ENCODE results near the gene TAS1R2. TPM values are rescaled to one million over a fixed set of nuclear protein-coding genes. Genes with fewer than 3 reads are reported as not detected.
"Not testable (repeated sequence)": the region's sequence is repeated elsewhere in the genome, so short reads cannot be mapped to it uniquely, and the experiment has no call there.

Gene TAS1R2
- total and polyA plus RNA-seq, 3 experiments from 2014 or later, result not detected

- H3K27me3 ChIP-seq (ENCODE audit: insufficient read depth, low read length, poor library complexity, severe bottlenecking), result no peaks in the 10 kb centered on the region
- Mint-ChIP-seq H3K36me3 (peaks cover 0 to 11% (median 0%) of the 10 kb centered on the region in 3 donors), H3K9me3 (no peaks in the 10 kb centered on the region), H3K27me3 (no peaks in the 10 kb centered on the region), H3K27ac (peak overlapping the region; percentile 36 to 94 (median 84)), H3K4me1 (peaks cover 20 to 25% (median 22%) of the 10 kb centered on the region in 3 donors), H3K4me3 (peak overlapping the region; percentile 85 to 98 (median 90))
- no peak for DNase-seq
- peaks cover 25% of the 10 kb centered on the region for H3K4me1 ChIP-seq (ENCODE audit: insufficient read depth, low read length)
- no peaks in the 10 kb centered on the region for H3K36me3 ChIP-seq (ENCODE audit: insufficient read depth, low read length)
- H3K9me3 ChIP-seq (ENCODE audit: low read length), result no peaks in the 10 kb centered on the region
- H3K4me3 ChIP-seq (ENCODE audit: low read length), result peak overlapping the region; percentile 83
- peak overlapping the region; percentile 77 for H3K27ac ChIP-seq (ENCODE audit: low read depth, low read length)
- POLR2A ChIA-PET, result interaction anchor here (0.6 to 2.0 kb wide), 3 partner anchors 13 to 71 kb away, joined by 3 to 11 read pairs (median 7); partner anchors contain the start of gene IFFO2
- CTCF ChIA-PET, result interaction anchor here (0.8 to 5.2 kb wide), 4 partner anchors 12 to 72 kb away, joined by 3 to 28 read pairs (median 4); no protein-coding TSS in a partner anchor
Observed at GRCh38 chr1:18901147-18901951, 41.9 kb upstream of the TAS1R2 start.

- Histone ChIP-seq H3K4me3 (ENCODE audit: low read length) (no peak overlapping the region), H3K36me3 (ENCODE audit: insufficient read depth, low read length) (no peaks in the 10 kb centered on the region), H3K27ac (ENCODE audit: low read depth, low read length) (no peak overlapping the region), H3K4me1 (ENCODE audit: insufficient read depth, low read length) (peaks cover 25% of the 10 kb centered on the region), H3K27me3 (ENCODE audit: insufficient read depth, low read length, poor library complexity, severe bottlenecking) (no peaks in the 10 kb centered on the region), H3K9me3 (ENCODE audit: low read length) (no peaks in the 10 kb centered on the region)
- peaks cover 20 to 25% (median 22%) of the 10 kb centered on the region in 3 donors for H3K4me1 Mint-ChIP-seq
- ChIA-PET POLR2A (no interaction called here), CTCF (interaction anchor here (0.9 to 1.4 kb wide), 3 partner anchors 16 to 73 kb away, joined by 3 to 4 read pairs (median 3); no protein-coding TSS in a partner anchor)
- H3K9me3 Mint-ChIP-seq, result no peaks in the 10 kb centered on the region
- peaks cover 0 to 2% (median 0%) of the 10 kb centered on the region in 3 donors for H3K36me3 Mint-ChIP-seq
- H3K27ac Mint-ChIP-seq, result peak overlapping the region in 3 of 8 donors; percentile 23 to 58 (median 49)
- peak overlapping the region in 5 of 7 donors; percentile 10 to 91 (median 35) for H3K4me3 Mint-ChIP-seq
- no peaks in the 10 kb centered on the region for H3K27me3 Mint-ChIP-seq
- DNase-seq, result peak in 1 of 5 donors; percentile 26
Observed at GRCh38 chr1:18900303-18900841, 40.9 kb upstream of the TAS1R2 start.

DNA sequence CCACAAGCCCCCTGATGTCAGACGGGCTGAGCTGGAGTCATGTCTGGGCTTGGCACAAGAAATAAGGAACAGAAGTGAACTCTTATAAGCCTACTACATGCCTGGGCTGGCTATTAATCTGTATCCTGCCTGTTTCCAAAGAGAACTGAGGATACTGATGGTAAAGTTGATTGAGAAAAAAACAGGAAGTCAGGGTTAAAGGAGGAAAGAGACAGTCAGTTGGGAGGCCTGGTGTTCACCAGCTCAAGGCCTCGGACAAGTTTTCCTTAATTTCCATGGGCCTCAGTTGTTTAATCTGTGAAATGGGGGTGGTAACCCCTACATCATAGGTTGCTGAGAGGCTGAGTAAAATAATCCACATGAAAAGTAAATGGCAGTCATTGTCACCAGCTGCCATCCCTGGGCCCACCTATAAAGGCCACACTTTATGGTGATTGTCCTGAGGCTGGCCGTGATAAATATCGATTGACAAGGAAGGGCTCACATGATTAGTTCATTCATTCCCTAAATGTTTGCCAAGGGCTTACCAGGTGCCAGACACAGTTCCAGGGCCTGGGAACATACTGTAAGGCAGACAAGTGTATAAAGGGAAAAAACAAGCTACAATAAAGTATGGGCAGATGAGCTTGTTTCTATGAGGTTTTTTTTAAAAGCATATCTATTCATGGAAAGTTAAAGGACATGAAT, 40.0 kb upstream of the TAS1R2 start:
- no peak for DNase-seq
- ChIA-PET POLR2A (no interaction called here), CTCF (interaction anchor here (1.3 to 1.4 kb wide), 2 partner anchors 51 to 74 kb away, joined by 3 to 4 read pairs; no protein-coding TSS in a partner anchor)
- peak overlapping the region in 1 of 7 donors; percentile 91 for H3K4me3 Mint-ChIP-seq
- H3K27ac Mint-ChIP-seq, result no peak overlapping the region
- Histone ChIP-seq H3K4me1 (ENCODE audit: insufficient read depth, low read length) (peaks cover 25% of the 10 kb centered on the region), H3K4me3 (ENCODE audit: low read length) (no peak overlapping the region), H3K27me3 (ENCODE audit: insufficient read depth, low read length, poor library complexity, severe bottlenecking) (no peaks in the 10 kb centered on the region), H3K9me3 (ENCODE audit: low read length) (no peaks in the 10 kb centered on the region), H3K27ac (ENCODE audit: low read depth, low read length) (no peak overlapping the region), H3K36me3 (ENCODE audit: insufficient read depth, low read length) (no peaks in the 10 kb centered on the region)
- H3K27me3 Mint-ChIP-seq, result no peaks in the 10 kb centered on the region
- H3K9me3 Mint-ChIP-seq, result no peaks in the 10 kb centered on the region
- peaks cover 0 to 2% (median 0%) of the 10 kb centered on the region in 3 donors for H3K36me3 Mint-ChIP-seq
- peaks cover 20 to 25% (median 22%) of the 10 kb centered on the region in 3 donors for H3K4me1 Mint-ChIP-seq

DNA sequence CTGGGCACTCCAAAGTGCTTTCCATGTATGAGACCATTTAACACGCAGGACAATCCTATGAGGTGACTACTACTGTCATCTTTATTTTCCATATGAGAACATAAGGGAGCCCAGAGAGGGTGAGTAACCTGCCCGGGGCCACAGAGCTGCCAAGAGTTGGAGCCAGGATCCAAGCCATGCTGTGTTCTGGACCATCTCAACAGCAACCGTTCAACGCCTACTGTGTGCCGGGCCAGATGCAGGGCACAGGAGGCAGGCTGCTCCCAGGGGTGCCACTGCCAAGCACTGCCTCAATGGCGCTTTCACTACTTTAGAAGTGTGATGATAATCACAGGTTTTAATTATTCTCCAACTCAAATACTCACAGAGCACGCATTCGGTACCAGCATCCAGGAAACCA, 39.1 kb upstream of the TAS1R2 start:
- H3K4me3 Mint-ChIP-seq, result peak overlapping the region in 1 of 7 donors; percentile 41
- no peak overlapping the region for H3K27ac Mint-ChIP-seq
- ChIA-PET CTCF (no interaction called here), POLR2A (no interaction called here)
- H3K36me3 ChIP-seq (ENCODE audit: insufficient read depth, low read length), result no peaks in the 10 kb centered on the region
- H3K9me3 ChIP-seq (ENCODE audit: low read length), result no peaks in the 10 kb centered on the region
- H3K4me1 ChIP-seq (ENCODE audit: insufficient read depth, low read length), result peaks cover 25% of the 10 kb centered on the region
- H3K4me1 Mint-ChIP-seq, result peaks cover 16 to 18% (median 18%) of the 10 kb centered on the region in 3 donors
- no peak overlapping the region for H3K4me3 ChIP-seq (ENCODE audit: low read length)
- no peak overlapping the region for H3K27ac ChIP-seq (ENCODE audit: low read depth, low read length)
- no peaks in the 10 kb centered on the region for H3K9me3 Mint-ChIP-seq
- H3K36me3 Mint-ChIP-seq, result peaks cover 0 to 2% (median 0%) of the 10 kb centered on the region in 3 donors
- no peaks in the 10 kb centered on the region for H3K27me3 ChIP-seq (ENCODE audit: insufficient read depth, low read length, poor library complexity, severe bottlenecking)
- no peak for DNase-seq
- H3K27me3 Mint-ChIP-seq, result no peaks in the 10 kb centered on the region

DNA sequence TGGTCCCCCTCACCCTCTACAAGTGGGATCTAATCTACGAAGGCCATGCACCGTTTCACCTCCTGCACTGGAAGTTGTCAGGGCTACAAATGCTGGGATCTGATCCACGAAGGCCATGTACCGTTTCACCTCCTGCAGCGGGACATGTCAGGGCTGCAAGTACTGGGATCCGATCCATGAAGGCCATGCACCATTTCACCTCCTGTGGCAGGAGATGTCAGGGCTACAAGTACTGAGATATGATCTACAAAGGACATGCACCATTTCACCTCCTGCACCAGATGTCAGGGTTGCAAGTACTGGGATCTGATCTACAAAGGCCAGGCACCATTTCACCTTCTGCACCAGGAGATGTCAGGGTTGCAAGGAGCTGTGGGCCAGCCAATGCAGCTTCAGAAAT, 35.9 kb upstream of the TAS1R2 start:
- DNase-seq, result no peak
- Histone ChIP-seq H3K36me3 (ENCODE audit: insufficient read depth, low read length) (no peaks in the 10 kb centered on the region), H3K4me1 (ENCODE audit: insufficient read depth, low read length) (peaks cover 7% of the 10 kb centered on the region), H3K27ac (ENCODE audit: low read depth, low read length) (no peak overlapping the region), H3K9me3 (ENCODE audit: low read length) (no peaks in the 10 kb centered on the region), H3K27me3 (ENCODE audit: insufficient read depth, low read length, poor library complexity, severe bottlenecking) (no peaks in the 10 kb centered on the region), H3K4me3 (ENCODE audit: low read length) (no peak overlapping the region)
- H3K9me3 Mint-ChIP-seq, result no peaks in the 10 kb centered on the region
- H3K4me3 Mint-ChIP-seq, result no peak overlapping the region
- no peaks in the 10 kb centered on the region for H3K27me3 Mint-ChIP-seq
- no peak overlapping the region for H3K27ac Mint-ChIP-seq
- no peaks in the 10 kb centered on the region for H3K36me3 Mint-ChIP-seq
- POLR2A ChIA-PET, result no interaction called here
- CTCF ChIA-PET, result interaction anchor here (1.0 to 1.2 kb wide), 2 partner anchors 64 to 190 kb away, joined by 3 read pairs; no protein-coding TSS in a partner anchor
- H3K4me1 Mint-ChIP-seq, result no peaks in the 10 kb centered on the region

GRCh38 chr1:18893120-18893519, 33.7 kb upstream of the TAS1R2 start:
- H3K36me3 ChIP-seq (ENCODE audit: insufficient read depth, low read length), result no peaks in the 10 kb centered on the region
- no peak overlapping the region for H3K27ac ChIP-seq (ENCODE audit: low read depth, low read length)
- no peaks in the 10 kb centered on the region for H3K9me3 ChIP-seq (ENCODE audit: low read length)
- H3K4me3 ChIP-seq (ENCODE audit: low read length), result no peak overlapping the region
- ChIA-PET CTCF (interaction anchor here (1.0 to 1.3 kb wide), 3 partner anchors 9 to 79 kb away, joined by 3 read pairs; no protein-coding TSS in a partner anchor), POLR2A (no interaction called here)
- no peaks in the 10 kb centered on the region for H3K4me1 Mint-ChIP-seq
- DNase-seq, result no peak
- H3K27me3 Mint-ChIP-seq, result no peaks in the 10 kb centered on the region
- no peak overlapping the region for H3K27ac Mint-ChIP-seq
- no peaks in the 10 kb centered on the region for H3K4me1 ChIP-seq (ENCODE audit: insufficient read depth, low read length)
- H3K36me3 Mint-ChIP-seq, result no peaks in the 10 kb centered on the region
- H3K9me3 Mint-ChIP-seq, result no peaks in the 10 kb centered on the region
- no peak overlapping the region for H3K4me3 Mint-ChIP-seq
- no peaks in the 10 kb centered on the region for H3K27me3 ChIP-seq (ENCODE audit: insufficient read depth, low read length, poor library complexity, severe bottlenecking)

DNA sequence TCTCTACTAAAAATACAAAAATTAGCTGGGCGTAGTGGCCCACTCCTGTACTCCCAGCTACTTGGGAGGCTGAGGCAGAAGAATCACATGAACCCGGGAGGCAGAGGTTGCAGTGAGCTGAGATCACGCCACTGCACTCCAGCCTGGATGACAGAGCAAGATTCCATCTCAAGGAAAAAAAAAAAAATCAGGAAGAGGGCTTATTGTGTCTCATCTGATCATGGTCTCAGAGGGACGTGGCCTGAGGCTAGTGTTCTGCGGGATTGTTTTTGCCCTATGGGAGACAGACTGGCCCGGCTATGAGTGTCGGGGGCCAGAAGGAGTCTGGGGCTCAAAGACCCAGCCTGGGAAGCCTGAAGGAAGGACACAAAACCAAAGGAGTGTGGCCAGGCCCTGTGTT, 32.4 kb upstream of the TAS1R2 start:
- H3K4me1 ChIP-seq (ENCODE audit: insufficient read depth, low read length); DNase-seq; H3K4me1 Mint-ChIP-seq; H3K4me3 Mint-ChIP-seq; POLR2A ChIA-PET; H3K4me3 ChIP-seq (ENCODE audit: low read length); H3K27me3 Mint-ChIP-seq; H3K27me3 ChIP-seq (ENCODE audit: insufficient read depth, low read length, poor library complexity, severe bottlenecking); H3K36me3 ChIP-seq (ENCODE audit: insufficient read depth, low read length); H3K9me3 Mint-ChIP-seq; H3K9me3 ChIP-seq (ENCODE audit: low read length); H3K36me3 Mint-ChIP-seq; H3K27ac ChIP-seq (ENCODE audit: low read depth, low read length): not testable (repeated sequence)
- CTCF ChIA-PET, result interaction anchor here (1.0 kb wide), 1 partner anchor 7 kb away, joined by 3 read pairs; no protein-coding TSS in a partner anchor
- H3K27ac Mint-ChIP-seq, result peak overlapping the region in 1 of 8 donors; percentile 43

All from CD8-positive, alpha-beta memory T cell (primary cell).